ENCODE measurements around the gene DHRS1.

DHRS1 gene

DNA sequence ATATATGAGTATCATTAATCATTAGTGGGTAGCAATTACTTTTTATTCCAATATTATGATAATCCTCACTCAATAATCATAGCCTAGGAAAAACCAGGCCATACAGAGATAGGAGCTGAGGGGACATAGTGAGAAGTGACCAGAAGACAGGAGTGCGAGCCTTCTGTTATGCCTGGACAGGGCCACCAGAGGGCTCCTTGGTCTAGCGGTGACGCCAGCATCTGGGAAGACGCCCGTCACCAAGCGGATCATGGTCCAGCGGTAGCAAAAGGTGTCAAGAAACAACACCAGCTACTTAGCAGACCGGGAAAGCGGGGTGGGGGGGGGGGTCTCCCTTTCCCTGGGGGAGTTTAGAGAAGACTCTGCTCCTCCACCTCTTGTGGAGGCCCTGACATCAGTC, 28.3 kb upstream of the DHRS1 start:
- peak; percentile 40 for DNase-seq (ENCODE audit: low read depth, low spot score)

DNA sequence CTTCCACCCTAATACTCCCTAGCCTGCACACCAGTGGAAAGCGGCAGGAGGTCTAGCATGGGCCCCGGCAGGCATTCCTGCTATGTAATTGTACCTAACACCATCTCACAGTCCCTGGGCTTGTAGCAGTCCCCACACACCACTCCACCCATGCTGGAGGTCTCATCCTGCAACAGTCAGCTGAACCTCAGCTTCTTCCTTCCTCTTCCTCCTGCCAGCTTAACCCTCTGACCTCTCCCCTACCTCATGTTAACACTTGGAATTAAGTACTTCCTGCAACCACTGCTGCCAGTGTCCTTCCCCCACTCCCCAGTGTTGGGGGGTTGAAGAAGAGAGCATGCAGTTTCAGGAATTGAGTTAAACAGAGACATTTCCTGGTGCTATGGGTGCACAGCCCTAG, 27.7 kb upstream of the DHRS1 start:
- no peak for DNase-seq (ENCODE audit: low read depth, low spot score)

DNA sequence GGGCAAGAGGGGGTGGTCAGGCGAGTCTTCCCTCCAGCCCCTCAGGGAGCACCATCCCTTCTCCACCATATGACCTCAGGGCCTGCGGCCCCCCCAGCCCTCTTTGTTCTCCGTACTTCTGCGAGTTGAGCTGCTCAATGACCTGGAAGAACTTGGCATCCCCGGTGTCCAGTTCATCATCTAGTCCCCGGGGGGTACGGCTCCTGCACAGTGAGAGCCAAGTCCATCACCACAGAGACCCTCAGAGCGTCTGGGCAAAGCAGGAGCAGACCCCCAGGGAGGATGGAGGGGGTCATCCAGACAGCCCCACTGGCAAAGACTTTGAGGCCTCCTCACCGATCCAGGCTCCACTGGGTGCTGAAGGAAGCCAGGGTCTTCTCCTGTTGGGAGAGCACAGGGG, 26.4 kb upstream of the DHRS1 start:
- no peak for DNase-seq (ENCODE audit: low read depth, low spot score)

DNA sequence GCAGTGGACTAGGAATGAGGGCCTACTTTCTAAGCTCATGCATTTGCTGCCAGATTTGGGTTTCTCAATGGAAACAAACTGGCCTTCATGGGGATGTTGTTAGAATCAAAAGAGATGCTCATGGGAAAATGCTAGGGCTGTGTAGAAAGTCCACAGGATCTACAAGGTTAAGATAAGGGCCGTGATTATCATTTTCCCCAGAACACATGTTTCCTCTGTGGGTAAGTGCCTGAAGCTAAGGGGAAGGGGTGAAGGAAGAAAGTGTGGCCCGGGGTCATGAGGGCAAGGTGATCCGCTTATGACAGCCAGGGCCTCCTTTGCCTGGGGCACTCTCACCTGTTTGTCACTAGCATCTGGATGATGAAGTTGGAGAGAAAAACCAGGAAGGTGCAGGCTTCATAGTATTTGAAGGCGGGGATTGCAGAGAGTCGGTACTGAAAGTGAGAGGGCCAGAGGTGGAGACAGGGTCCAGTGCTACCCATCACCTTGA, 25.5 kb upstream of the DHRS1 start:
- DNase-seq (ENCODE audit: low read depth, low spot score), result no peak

DNA sequence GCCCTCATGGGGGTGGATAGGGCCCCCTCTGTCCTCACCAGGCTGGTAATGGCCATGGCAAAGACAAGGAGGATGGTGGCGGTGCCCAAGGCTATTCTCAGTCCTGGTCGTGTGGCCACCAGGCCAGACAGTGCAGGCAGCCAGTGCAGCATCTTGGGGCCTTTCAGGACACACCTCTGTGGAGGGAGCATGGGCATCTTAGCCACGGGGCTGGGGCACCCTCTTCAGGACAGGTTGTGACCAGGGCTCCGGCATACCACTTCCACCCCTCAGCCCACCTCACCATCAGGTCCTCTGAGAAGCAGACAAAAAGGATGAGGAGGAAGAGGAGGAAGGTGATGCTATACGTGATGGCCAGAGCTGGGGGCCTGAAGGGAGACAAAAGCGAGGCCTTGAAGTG, 24.4 kb upstream of the DHRS1 start:
- DNase-seq (ENCODE audit: low read depth, low spot score), result no peak

DNA sequence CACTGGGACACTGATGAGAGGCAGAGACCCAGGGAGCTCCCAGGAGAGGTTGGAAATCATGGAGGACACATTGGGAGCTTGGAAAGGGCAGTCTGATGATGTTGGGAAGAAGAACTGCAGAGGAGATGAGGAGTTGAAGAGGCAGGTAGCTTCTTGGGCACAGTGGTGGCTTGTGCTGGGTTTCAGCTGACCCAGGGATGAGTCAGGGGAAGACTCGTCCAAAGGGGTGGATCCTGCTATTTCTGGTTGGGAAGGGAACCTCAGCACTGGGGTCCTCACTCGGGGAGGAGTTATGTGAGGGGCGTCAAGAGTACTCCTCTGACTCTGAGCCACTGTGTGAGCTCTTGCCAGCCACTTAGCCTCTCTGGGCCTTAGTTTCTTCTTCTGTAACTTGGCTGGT, 23.8 kb upstream of the DHRS1 start:
- no peak for DNase-seq (ENCODE audit: low read depth, low spot score)

DNA sequence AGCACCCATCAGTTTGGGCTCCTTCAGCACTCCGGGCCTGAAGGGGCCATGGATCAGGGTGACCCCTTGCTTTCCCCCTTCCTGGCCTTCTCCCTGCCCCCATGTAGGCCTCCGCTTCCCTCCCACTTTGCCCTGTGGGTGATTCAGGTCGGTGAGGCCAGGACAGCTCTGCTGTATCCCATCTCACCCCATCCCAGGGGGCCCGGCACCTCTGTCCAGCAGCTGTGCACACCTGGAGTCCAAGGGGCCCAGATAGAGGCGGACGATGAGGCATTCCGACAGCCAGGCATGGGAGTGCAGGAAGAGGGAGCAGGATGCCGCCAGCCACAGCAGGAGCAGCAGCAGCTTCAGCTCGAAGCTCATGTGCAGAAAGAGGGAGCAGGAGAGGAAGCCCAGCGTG, 23.1 kb upstream of the DHRS1 start:
- DNase-seq (ENCODE audit: low read depth, low spot score), result no peak

DNA sequence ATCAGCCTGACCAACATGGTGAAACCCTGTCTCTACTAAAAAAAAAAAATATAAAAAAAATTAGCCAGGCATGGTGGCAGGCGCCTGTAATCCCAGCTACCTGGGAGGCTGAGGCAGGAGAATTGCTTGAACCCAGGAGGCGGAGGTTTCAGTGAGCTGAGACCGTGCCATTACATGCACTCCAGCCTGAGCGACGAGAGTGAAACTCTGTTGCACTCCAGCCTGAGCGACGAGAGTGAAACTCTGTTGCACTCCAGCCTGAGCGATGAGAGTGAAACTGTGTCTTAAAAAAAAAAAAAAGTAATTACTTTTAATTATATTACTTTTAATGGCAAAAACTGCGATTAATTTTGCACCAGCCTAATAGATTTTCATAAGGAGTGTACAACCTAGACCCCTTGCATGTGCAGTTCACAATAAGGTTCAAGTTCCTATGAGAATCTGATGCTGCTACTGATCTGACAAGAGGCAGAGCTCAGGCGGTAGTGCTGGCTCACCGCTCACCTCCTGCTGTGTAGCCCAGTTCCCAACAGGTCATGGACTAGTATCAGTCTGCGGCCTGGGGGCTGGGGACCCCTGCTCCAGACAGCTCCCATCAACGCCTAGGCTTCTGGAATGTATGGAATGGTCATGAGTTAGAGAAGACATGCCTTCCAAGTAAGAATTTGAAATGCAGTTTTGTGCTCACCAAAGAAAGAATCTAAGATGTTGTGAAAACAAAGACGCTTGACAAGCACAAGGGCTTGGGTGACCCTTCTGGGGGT, 21.8 kb upstream of the DHRS1 start:
- no peak for DNase-seq (ENCODE audit: low read depth, low spot score)

DNA sequence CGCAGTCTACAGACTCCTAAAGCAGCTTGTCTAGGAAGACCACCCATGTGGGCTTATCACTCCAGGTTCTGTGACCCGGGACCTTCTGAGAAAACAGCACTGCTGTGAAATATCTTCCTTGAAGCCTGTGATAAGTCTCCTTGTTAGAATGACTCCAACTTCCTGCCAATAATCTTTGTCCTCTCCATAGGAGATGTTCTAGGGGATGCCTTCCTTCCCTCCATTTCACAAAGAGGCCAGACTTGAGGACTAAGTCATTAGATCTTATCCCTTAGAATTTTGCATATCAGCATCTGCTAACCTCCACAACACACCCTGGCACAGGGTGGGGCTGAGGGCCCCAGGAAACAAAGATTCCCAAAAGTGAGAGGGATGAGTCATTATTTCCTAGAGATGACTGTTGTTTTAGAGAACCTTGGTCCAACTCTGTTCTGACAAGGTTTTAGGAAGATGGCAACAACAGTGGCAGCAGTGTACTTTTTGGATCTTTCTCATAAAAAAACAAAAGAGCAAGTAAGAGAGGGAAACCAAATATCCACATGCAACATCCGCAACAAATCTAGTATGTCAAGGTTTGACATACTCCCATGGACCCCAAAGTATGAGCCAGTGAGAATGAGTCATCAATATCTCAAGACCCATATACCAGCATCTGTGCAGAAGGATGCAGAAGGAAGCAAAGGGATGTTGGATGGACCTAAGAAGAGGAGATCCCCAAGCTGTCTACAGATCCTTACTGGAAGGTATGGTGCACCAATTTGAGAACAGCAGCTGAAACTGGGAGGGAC, 17.8 kb upstream of the DHRS1 start:
- DNase-seq (ENCODE audit: low read depth, low spot score), result no peak

DNA sequence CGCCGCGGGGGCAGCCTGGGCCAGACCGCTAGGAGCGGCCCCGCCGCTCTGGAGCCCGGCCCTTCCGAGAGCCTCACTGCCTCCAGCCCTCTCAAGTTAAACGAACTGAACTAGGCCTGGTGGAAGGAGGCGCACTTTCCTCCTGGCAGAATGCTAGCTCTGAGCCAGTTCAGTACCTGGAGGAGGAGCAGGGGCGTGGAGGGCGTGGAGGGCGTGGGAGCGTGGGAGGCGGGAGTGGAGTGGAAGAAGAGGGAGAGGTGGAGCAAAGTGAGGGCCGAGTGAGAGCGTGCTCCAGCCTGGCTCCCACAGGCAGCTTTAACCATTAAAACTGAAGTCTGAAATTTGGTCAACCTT, 17.0 kb upstream of the DHRS1 start:
- DNase-seq (ENCODE audit: low read depth, low spot score), result no peak

DNA sequence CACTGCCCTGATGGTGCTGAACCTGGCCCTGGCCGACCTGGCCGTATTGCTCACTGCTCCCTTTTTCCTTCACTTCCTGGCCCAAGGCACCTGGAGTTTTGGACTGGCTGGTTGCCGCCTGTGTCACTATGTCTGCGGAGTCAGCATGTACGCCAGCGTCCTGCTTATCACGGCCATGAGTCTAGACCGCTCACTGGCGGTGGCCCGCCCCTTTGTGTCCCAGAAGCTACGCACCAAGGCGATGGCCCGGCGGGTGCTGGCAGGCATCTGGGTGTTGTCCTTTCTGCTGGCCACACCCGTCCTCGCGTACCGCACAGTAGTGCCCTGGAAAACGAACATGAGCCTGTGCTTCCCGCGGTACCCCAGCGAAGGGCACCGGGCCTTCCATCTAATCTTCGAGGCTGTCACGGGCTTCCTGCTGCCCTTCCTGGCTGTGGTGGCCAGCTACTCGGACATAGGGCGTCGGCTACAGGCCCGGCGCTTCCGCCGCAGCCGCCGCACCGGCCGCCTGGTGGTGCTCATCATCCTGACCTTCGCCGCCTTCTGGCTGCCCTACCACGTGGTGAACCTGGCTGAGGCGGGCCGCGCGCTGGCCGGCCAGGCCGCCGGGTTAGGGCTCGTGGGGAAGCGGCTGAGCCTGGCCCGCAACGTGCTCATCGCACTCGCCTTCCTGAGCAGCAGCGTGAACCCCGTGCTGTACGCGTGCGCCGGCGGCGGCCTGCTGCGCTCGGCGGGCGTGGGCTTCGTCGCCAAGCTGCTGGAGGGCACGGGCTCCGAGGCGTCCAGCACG, 16.4 kb upstream of the DHRS1 start:
- peak; percentile 23 for DNase-seq (ENCODE audit: low read depth, low spot score)

DNA sequence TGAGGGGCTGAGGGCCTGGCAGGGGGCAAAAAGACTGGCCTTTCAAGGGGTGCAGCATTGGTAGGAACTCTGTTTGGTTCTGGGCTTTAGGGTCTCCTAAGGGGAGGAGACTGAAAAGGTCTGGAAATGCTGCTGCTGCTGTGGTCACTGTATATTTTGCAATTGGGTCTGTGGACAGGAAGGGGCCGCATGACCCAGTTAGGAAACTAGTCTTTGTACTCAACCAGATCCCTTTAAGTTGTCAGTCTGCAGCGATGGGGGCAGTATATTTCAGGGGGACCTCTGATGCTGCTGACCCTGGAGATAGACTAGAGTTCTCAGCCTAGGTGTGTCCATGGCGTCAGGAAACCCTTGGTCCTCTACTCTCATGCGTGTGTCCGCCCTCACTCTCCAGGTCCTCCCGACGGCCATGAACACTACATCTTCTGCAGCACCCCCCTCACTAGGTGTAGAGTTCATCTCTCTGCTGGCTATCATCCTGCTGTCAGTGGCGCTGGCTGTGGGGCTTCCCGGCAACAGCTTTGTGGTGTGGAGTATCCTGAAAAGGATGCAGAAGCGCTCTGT, 15.7 kb upstream of the DHRS1 start:
- DNase-seq (ENCODE audit: low read depth, low spot score), result no peak

DNA sequence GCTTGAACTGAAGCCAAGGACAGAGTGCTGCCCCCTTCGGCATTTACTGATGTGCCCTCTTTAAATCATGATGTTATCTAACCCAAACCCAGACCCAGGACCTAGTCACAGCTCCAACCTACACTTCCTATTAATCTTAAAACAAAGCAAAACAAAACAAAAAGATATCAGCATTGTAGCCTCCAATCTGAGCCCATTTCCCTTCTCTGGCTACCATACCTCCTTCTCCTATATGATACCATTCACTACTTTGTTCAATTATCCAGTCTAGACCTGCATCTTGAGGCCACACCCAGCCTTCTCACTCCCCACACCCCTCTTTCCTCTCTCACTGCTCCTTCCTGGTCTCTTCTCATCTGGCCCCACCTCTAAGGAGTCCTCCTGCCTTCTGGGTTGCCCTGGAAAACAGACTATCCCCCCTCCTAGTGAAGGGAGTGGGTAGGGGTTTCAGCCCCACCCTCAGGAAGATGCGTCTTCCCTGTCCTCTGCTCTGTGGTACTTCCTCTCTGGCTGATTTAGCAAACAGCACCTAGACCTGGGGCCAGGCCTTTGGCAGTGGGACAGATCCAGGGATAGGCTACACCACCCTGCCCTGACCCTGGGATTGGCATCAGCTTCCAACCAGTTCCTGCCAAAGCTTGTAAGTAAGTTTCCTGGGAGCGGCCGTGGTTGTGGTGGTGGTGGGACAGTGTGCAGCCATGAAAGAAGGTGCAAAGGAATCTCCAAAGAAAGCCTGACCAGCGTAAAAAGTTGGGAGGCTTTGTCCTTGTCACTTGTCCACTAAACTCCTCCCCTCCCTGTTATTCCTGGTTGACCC, 15.0 kb upstream of the DHRS1 start:
- DNase-seq (ENCODE audit: low read depth, low spot score), result no peak

DNA sequence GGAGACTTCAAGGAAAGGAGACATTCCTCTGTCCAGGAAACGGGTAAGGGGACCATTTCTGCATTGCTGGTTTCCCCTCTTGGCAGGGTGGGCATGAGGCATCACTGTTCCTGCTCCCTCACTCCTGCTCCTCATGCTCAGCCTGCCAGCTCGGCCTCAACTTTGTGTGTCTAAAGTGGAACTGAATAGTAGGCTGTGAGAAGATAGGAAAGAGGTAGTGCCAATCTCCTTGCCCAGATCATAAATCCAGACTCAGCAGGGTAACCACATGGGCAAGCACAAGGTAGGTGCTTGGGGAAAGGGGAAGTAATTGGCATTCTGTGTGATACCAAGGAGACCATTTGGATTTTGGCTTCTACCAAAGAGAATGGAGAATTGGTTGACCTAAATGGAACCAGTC, 14.3 kb upstream of the DHRS1 start:
- no peak for DNase-seq (ENCODE audit: low read depth, low spot score)

DNA sequence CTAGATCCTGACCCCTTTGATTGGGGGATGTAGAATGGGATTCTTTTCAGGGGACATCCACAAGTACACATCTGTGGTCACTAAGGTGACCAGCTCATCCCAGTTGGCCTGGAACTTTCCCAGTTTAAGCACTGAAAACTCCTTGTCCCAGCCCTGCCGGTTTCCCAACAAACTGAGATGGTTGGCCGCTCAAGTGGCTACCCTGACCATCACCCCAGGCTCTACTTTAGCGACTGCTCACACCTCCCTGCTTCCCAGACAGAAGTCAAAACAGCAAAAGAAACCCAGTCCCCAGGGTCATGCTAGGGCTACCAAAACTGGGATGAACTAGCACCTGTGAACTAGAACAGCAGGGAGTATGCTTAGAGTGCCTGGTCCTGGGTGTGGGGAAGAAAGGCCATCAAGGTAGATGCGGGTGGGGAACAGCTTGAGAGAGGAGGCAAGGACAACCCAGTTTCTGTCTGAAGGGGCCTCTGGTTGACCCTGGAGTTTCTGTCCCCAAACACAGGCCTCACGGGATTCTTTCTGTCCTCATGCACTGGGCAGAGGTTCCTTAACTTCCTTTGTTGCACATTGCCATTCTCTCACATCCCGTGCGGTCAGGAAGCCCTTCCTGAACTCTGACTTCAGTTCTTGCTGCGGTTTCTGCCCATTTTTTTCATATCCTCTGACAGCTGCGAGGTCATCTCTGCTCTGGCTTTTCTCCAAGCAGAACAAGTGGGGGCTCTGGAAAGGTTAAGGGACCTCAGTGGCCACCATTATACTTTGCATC, 13.3 kb upstream of the DHRS1 start:
- no peak for DNase-seq (ENCODE audit: low read depth, low spot score)

DNA sequence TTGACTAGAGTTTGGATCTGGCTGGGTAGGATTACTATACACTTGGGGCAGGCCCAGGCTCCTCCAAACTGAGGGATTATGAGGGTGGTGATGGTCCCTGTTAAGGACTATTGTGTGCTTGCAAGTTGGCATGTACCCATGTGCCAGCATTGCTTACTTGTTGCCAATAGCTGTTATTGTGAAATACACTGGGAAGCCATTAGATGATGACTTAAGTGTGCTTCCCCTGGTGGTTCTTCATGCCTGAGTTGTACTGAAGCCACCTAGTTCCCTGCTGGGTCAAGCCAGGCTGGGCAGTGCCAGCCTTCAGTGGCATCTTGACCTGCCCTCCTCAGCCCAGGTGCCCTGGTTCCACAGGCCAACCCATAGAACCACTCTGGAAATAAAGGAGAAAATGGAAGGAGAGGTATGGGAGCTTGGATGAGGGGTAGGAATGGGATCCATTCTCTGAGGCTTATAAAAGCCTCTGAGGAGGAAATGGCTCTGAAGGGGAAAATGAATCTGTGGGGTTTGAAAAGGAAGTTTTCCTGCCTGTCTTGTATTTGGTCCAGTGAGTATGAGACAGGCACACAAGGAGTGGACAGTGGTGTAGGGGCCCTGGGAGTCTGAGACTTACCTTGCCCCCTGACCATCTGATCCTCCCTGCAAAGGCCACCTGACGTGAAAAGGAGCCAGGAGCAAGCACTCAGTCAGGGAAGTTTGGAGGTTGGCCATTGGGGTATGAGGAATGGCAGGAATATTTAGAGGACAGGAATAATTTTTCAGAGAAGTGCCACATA, 12.4 kb upstream of the DHRS1 start:
- no peak for DNase-seq (ENCODE audit: low read depth, low spot score)

DNA sequence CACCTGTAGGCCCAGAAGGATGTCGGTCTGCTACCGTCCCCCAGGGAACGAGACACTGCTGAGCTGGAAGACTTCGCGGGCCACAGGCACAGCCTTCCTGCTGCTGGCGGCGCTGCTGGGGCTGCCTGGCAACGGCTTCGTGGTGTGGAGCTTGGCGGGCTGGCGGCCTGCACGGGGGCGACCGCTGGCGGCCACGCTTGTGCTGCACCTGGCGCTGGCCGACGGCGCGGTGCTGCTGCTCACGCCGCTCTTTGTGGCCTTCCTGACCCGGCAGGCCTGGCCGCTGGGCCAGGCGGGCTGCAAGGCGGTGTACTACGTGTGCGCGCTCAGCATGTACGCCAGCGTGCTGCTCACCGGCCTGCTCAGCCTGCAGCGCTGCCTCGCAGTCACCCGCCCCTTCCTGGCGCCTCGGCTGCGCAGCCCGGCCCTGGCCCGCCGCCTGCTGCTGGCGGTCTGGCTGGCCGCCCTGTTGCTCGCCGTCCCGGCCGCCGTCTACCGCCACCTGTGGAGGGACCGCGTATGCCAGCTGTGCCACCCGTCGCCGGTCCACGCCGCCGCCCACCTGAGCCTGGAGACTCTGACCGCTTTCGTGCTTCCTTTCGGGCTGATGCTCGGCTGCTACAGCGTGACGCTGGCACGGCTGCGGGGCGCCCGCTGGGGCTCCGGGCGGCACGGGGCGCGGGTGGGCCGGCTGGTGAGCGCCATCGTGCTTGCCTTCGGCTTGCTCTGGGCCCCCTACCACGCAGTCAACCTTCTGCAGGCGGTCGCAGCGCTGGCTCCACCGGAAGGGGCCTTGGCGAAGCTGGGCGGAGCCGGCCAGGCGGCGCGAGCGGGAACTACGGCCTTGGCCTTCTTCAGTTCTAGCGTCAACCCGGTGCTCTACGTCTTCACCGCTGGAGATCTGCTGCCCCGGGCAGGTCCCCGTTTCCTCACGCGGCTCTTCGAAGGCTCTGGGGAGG, 11.3 kb upstream of the DHRS1 start, which contains the start of gene LTB4R:
LTB4R (plus strand) TSS at position 857 of the 959 bp plus-strand sequence. CDS start 4,150 bp downstream, outside the sequence.
- DNase-seq (ENCODE audit: low read depth, low spot score), result peak; percentile 93

DNA sequence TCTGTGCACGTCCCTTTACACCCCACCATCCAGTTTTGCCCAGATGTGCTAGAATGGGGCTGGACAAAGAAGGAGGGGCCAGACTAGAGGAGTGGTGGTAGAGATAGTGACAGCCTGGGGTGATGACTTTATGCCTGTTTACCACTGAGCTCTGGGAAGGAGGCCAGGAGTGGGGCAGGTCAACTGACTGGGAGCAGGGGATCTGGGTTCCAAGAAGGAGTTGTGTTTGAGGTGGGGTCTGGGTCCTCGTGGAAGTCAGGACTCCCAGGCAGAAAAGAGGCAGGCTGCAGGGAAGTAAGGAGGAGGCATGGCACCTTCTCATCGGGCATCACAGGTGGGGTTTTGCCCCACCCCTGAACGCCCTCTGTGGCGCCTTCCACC, 10.7 kb upstream of the DHRS1 start:
- no peak for DNase-seq (ENCODE audit: low read depth, low spot score)
